GM18520 (cell line): ENCODE results near the gene HDAC7.
"Not testable (repeated sequence)": the region's sequence is repeated elsewhere in the genome, so short reads cannot be mapped to it uniquely, and the experiment has no call there.

Source experiments
- ATAC-seq: cut with Tn5 transposase; IDR thresholded peaks from one replicate; pipeline ENCODE4 v1.9.1; 2021; ENCODE audit not compliant: unreplicated experiment

Gene HDAC7

DNA sequence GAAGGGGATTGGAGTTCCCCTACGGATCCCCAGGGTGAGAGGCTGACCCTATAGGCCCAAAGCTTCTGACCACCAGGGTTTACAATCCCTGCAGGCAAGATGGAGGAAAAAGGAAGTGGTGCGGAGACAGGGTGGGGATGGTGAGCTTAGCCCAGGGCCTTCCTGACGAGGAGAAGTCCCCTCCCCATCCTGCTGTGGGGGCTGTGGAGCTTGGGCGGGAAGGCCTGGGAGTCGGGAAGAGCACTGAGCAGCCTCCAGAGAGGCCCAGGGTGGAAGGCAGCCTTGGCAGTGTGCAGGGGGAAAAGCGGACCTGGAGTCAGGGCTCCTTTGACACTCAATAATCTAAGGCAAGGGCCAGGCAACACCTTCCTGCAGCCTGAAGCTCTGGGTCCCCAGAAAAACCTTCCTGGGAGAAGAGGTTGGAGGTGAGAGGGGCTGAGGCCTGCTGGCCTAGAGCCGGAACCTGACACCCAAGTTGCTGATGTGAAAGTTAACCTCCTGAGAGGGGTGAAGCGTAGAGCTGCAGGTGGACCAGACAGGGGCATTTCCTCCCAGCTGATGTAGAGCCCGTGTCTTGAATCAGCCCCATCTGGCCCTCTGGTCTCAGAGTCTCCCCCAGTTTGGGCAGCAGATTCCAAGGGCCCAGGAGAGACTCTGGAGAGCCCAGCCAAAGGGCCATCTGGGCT is 6.0 kb downstream of the HDAC7 start:
- peak; percentile 25 for ATAC-seq

DNA sequence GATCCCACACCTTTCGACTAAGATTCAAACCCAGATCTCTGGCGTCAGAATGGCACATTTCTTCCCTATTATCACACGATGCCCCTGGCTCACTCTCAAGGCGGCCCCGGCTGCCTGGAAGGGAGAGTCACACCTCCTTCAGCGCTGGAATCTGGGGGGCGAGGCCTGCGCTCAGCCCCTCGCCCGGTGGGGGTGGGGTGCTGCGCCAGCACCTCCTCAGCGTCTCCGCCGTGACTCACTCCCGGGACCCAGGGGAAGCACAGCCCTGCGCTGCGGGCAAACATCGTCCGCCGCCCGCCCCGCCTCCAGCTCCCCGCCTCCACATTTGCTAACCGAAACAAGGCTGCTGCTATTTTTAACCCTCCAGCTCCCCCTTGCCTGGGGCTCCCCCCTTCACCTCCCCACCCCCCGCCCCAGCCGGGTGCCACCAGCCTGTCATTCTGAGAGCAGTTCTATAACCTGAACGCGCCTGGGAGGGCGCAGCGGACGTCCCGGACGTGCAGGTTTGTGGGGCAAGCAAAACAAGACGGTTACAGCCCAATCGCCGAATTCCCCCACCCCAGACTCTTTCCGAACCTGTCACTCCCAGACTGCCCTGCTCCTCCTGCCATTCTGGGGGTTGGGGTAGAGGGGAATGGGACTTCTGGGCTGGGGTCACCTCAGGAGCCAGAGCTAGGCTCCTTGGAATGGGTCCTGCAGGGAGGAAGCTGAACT is 6.7 kb downstream of the HDAC7 start:
- ATAC-seq, result peak; percentile 43

DNA sequence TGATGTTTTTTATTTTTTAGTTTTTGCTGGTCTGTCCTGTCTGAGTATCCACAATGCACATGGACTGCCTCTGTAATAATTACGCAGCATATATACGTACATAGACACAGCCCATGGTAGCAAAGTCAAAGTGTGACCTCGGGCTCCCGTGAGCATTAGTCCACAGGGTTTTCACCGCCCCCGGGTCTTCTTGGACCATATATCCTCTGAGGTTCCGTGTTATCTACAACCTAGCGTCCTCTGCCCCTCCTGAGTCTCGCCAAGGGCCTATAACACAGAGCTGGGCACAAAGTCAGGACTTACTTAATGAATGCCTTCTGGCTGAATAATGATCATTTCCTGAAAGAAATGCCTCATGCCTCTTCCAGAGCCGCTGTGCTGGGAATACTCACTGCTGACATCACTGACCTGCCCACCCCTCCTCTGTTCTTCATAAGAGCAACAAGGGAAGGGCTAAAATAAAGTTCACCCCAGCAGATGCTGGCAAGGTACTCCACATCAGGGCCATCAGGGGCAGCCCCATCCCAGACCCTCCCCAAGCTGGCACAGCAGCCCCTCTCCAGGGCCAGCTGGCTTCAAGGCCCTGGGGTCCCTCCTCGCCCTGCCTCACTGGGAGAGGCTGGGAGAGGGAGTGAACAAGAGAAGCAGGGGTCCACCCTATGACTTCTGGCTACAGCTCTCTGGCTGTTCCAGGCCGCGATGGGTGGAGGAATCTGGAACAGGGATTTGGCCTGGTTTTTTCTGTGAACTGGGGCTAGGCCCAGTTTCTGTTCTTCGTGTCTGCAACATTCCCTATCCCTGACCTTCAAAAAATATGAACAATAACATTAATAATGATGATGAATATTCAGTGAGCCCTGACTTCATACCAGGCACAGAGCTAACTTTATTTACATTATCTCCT is 7.9 kb downstream of the HDAC7 start:
- ATAC-seq, result no peak

DNA sequence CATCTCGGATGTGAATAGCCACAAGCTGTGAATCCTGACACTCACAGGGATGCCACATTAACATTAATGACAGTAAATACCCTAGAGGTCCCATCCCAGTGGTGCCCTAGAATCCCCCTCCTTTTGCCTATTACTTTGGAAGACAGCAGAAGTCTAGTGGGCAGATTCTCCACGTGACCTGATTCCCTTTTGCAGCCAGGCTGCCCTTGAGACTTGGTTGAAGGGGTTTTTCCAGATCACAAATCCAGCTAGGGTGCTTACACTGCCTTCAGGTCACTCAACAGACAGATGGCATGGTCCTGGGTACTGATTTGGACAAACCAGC is 8.7 kb downstream of the HDAC7 start:
- no peak for ATAC-seq

DNA sequence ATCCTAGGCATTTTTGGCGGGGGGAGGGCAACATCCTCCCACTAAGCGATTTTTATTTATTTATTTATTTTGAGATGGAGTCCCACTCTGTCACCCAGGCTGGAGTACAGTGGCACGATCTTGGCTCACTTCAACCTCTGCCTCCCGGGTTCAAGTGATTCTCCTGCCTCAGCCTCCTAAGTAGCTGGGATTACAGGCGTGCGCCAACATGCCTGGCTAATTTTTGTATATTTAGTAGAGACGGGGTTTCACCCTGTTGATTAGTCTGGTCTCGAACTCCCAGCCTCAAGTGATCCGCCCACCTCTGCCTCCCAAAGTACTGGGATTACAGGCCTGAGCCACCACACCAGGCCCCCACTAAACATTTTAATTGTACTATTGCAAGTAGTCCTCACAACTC is 10.2 kb downstream of the HDAC7 start:
- ATAC-seq, result not testable (repeated sequence)

- ATAC-seq, result no peak
These were observed 10.9 kb downstream of the HDAC7 start for GRCh38 chr12:47808574-47809365.

- ATAC-seq, result peak; percentile 34
These were observed 11.7 kb downstream of the HDAC7 start for GRCh38 chr12:47808050-47808449.

DNA sequence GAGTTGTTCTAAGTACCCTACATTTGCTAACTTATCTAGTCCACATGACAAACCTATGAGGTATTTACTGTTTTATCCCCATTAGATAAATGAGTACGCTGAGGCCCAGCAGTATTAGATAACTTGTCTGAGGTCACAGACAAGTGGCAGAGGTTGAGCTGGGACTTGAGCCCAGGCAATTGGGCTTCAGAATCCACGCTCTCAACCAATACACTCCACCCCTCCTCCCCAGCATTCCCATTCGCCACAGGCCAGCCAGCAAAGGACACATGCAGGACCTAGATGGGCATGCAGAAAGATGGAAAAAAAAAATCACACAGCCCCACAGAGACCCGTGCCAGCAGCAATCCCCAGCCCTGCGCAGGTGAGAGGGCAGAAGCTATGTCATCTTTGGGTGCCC is 12.4 kb downstream of the HDAC7 start:
- ATAC-seq, result no peak

- no peak for ATAC-seq
These were observed 14.3 kb downstream of the HDAC7 start for GRCh38 chr12:47805417-47805816.

DNA sequence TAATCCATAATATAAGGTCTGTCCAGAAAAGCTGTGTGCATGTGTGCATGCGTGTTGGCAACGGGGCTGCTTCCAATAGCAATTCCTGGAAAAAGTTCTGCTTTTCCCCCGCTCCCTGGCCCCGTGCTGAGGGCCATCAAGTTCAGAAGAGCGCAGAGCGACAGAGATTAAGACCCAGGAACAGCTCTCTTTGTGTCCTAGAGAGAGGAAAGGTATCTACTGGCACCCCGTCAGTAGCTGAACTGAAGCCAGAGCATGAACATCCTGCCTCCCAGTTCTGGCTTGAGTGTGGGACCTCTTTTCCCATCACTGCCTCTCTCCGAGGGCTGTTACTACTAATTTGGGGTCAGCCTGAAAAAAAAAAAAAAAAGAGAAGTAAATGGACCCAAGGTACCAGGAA is 15.5 kb downstream of the HDAC7 start:
- no peak for ATAC-seq

DNA sequence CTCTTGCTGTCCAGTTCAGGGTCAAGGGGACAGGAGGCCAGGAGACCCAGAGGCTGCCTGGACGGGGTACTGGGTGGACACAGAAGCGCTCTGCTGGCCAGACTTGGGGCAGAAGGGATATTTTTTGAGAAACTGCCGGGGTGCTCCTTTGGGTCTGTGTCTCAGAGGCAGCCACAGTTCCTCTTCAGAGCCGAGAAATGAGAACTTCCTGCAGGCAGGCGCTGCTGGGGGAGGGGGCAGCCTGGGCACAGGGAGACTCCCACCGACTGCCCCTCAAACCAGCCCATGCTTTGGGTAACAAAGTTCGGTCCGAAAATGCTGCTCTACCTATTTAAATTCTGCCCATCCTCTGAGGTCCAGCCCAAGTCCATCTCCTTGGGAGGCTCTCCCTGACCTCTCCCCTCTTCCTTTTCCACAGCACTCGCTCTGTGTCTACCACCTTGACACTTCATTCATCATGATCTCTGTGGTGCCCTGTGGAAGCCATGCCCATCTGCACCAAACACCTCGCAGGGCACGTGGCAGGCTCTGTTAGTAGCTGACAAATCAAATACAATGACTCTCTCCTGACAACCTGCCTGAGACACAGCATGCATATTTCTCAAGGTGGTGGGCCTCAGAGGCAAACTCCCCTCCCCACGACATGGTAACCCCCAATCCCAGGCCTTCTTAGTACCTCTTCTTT is 16.4 kb downstream of the HDAC7 start:
- no peak for ATAC-seq

DNA sequence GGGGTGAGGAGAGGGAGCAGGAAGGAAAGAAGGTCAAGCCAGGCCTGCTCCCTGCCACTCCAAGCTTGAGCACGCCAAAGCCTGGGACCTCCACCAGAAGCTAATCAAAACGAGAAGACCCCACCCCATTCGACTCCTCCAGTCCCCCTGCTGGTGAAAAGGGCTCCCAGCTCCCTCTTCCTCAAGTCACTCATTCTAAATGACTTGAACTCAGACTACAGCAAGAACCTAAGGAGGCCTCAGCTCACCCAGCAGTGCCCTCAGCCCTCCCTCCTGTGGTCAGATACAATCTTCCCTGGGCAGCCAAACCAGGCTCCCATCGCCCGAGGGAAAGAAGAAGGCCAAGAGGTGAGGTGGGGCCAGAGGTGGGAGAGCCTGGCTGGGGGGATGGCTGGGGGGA is 17.4 kb downstream of the HDAC7 start:
- ATAC-seq, result no peak

GRCh38 chr12:47801904-47802246 is 17.8 kb downstream of the HDAC7 start:
- ATAC-seq, result no peak

DNA sequence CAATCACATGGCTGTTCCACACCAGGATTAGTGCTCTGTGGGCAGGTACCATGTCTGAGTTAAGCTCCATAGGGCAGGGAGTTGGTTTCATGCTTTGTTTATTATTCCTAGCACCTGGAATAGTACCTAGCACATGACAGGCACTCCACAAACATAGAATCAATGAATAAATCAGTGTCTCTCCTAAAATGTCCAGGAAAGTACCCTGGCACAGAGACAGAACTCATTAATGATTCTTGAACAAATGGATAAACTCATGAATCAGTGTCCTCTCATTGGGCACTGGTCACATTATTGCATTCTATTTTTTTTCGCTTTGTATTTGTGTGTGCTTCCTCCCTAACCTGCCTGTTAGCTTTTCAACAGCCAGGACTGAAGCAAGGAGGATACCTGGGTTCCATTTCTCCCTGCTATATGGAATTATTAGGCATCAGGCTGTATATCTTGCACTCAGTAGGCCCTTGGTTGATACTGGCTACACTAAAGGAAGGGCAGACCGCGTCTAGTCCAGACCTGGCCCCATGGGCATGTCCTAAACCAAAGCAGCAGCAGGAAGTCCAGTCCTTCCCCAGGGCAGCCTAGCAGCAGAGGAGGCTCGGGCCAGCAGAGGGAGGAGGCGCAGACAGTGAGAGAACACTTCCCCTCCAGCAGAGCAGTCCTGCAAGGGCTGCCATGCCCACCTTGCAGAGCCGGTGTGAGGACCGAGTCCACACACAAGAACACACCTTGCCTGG is 18.4 kb downstream of the HDAC7 start:
- ATAC-seq, result no peak

GRCh38 chr12:47800582-47800981 is 19.1 kb downstream of the HDAC7 start:
- ATAC-seq, result no peak

DNA sequence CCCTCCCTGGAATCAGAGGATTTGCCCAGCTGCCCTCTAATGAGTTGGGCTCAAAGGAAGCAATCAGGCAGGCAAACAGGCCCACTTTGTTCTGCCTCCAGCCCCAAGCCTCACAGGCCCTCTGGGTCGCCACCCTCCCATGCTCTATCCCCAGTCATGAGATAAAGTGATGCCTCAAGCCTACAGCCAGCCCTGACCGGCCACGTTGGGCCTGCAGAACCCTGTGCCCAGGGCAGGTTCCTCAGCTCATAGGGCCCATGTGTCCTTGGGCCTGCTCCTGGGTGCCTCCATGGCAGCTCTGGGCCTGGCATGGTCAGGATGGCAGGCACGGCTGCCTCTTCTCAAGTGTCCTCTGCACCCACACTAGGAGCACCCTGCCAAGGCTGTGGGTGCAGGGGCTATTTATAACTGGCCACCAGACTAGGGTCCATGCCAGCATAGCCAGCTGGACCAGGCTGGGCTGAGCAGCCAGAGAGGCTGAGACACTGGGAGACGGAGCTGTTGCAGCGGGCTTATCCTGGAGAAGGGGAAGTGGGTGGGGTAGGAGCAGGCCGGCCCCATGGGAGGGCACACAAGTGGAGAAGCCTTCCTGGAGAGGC is 20.2 kb downstream of the HDAC7 start:
- no peak for ATAC-seq

DNA sequence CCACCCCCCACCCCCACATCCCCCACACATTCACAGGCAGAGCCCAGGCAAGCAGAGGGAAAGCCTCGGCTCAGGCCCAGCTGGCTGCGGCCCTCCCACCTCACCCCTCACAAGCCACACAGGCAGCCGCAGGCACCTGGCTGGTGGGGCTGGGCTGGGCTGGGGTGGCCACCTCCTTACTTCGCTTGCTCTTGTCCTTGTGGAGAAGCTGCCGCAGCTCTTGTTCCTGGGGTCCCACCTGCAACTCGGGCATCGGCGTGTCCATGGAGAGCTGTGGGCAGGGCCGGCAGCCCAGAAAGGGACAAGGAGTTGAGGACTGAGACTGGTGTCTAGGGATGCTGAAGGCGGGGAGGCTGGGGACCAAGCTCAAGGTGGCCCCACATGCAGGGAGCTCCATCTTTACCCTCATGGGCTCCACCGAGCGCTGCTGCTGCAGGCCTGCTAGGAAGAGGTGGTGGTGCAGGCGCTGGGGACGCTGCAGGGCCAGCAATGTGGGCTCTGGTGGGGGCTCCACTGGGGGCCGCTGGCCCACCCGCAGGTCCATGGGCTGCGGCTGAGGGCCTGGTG is 21.2 kb downstream of the HDAC7 start:
- no peak for ATAC-seq

GRCh38 chr12:47797441-47797840 is 22.3 kb downstream of the HDAC7 start:
- ATAC-seq, result no peak

GRCh38 chr12:47795814-47796411 is 23.8 kb downstream of the HDAC7 start:
- ATAC-seq, result no peak
